Erythroblast (primary cell): Measurements from ENCODE around the gene CIB2.

ENCODE experiments used
- GATA1 ChIP-seq: IDR thresholded peaks from 2 replicates; pipeline ENCODE4 v1.6.1; 2011; ENCODE audit warnings: low read depth, mild to moderate bottlenecking, control low read depth, low read length, moderate library complexity
- POLR2A ChIP-seq: IDR thresholded peaks from 2 replicates; pipeline ENCODE4 v1.6.1; 2011; ENCODE audit warnings: mild to moderate bottlenecking, low read length

DNA sequence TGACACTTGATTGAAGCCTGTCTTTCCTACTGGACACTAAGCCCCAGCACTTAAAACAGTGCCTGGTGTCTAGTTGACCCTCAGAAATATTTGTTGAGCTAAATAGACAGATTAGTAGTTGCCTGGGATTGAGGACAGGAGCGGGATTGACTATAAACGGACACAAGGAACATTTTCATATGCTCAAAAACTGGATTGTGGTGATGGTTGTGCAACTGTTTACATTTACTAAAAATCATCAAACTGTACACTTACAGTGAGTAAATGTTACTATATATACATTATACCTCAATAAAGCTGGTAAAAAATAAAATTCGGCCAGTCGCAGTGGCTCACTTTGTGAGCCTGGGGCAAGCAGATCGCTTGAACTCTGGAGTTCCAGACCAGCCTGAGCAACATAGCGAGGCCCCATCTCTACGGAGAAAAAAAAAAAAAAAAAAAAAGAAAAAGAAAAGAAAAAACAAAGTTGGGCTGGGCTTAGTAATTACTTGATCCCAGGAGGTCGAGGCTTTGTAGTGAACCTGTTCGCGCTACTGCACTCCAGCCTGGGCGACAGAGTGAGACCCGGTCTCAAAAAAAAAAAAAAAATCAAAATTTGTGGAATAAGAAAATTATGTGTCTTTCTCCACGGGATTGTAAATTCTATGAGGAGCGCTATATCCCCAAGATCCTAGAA is 17.3 kb upstream of the CIB2 start:
- TF ChIP-seq POLR2A (no peak), GATA1 (no peak)
